Dendritic cell treated with granulocyte-macrophage colony-stimulating factor and Interleukin-4, amounts not matched to agents 40 ng/mL and 50 ng/mL, for 4 days (primary cell): Measurements from ENCODE around the gene KDELR3.
A peak's percentile ranks its signal among the peaks of the same experiment; 100 is the strongest.

Source experiments
- H3K27ac Mint-ChIP-seq: one replicate; pipeline ENCODE4 v1.8.0; 2022; ENCODE audit warnings: mild to moderate bottlenecking, mixed read lengths
- H3K27me3 Mint-ChIP-seq: one replicate; pipeline ENCODE4 v1.8.0; 2022; ENCODE audit warnings: mild to moderate bottlenecking, mixed read lengths
- H3K36me3 Mint-ChIP-seq: one replicate; pipeline ENCODE4 v1.8.0; 2022; ENCODE audit warnings: low read depth, mixed read lengths
- H3K4me1 Mint-ChIP-seq: one replicate; pipeline ENCODE4 v1.8.0; 2022; ENCODE audit warnings: low read depth, mixed read lengths
- H3K4me3 Mint-ChIP-seq: one replicate; pipeline ENCODE4 v1.8.0; 2022; ENCODE audit warnings: mild to moderate bottlenecking, moderate library complexity, mixed read lengths
- H3K9me3 Mint-ChIP-seq: one replicate; pipeline ENCODE4 v1.8.0; 2022; ENCODE audit warnings: mixed read lengths
- intact Hi-C: fragments of 100-400 bp; cut with micrococcal nuclease; formaldehyde crosslinking; loops from one replicate; pipeline ENCODE4 v1.15.0; 2022

KDELR3 gene

GRCh38 chr22:38467904-38468442 lies at the start of gene KDELR3:
TSS of gene KDELR3 (plus strand) at chr22:38468096. CDS start at chr22:38468234, 138 bp downstream.
- H3K9me3 Mint-ChIP-seq = no peaks in the 10 kb centered on the region

GRCh38 chr22:38418589-38418988 lies 49.3 kb upstream of the KDELR3 start:
- peaks cover 12% of the 10 kb centered on the region for H3K4me1 Mint-ChIP-seq
- H3K36me3 Mint-ChIP-seq = no peaks in the 10 kb centered on the region
- intact Hi-C loops = loop anchor here (10.0 kb wide), 1 partner anchor 156 kb away; the partner anchor contains the start of gene DMC1
- H3K4me3 Mint-ChIP-seq = no peak overlapping the region
- peaks cover 35% of the 10 kb centered on the region for H3K27me3 Mint-ChIP-seq
- no peak overlapping the region for H3K27ac Mint-ChIP-seq
- H3K9me3 Mint-ChIP-seq = no peaks in the 10 kb centered on the region

More at GRCh38 chr22:38467904-38468442, at the start of gene KDELR3:
- Mint-ChIP-seq H3K36me3 (no peaks in the 10 kb centered on the region), H3K4me3 (peak within 1 kb of the TSS; percentile 72), H3K27ac (no peak within 1 kb of the TSS), H3K4me1 (peaks cover 16% of the 10 kb centered on the region), H3K27me3 (peaks cover 93% of the 10 kb centered on the region)
- intact Hi-C loops = no loop called here

GRCh38 chr22:38419121-38419857 lies 48.6 kb upstream of the KDELR3 start:
- H3K9me3 Mint-ChIP-seq = no peaks in the 10 kb centered on the region
- no peaks in the 10 kb centered on the region for H3K36me3 Mint-ChIP-seq
- H3K4me1 Mint-ChIP-seq = peaks cover 12% of the 10 kb centered on the region
- H3K27ac Mint-ChIP-seq = no peak overlapping the region
- peaks cover 37% of the 10 kb centered on the region for H3K27me3 Mint-ChIP-seq
- no peak overlapping the region for H3K4me3 Mint-ChIP-seq
- intact Hi-C loops = loop anchor here (10.0 kb wide), 1 partner anchor 156 kb away; the partner anchor contains the start of gene DMC1

GRCh38 chr22:38419858-38420160 lies 48.1 kb upstream of the KDELR3 start:
- Mint-ChIP-seq H3K9me3 (no peaks in the 10 kb centered on the region), H3K36me3 (no peaks in the 10 kb centered on the region), H3K4me1 (peaks cover 12% of the 10 kb centered on the region), H3K4me3 (no peak overlapping the region), H3K27me3 (peaks cover 41% of the 10 kb centered on the region), H3K27ac (no peak overlapping the region)
- intact Hi-C loops = loop anchor here (10.0 kb wide), 1 partner anchor 155 kb away; the partner anchor contains the start of gene DMC1

GRCh38 chr22:38420734-38421133 lies 47.2 kb upstream of the KDELR3 start:
- no peaks in the 10 kb centered on the region for H3K36me3 Mint-ChIP-seq
- peaks cover 44% of the 10 kb centered on the region for H3K27me3 Mint-ChIP-seq
- H3K27ac Mint-ChIP-seq = no peak overlapping the region
- intact Hi-C loops = no loop called here
- H3K9me3 Mint-ChIP-seq = no peaks in the 10 kb centered on the region
- H3K4me1 Mint-ChIP-seq = peaks cover 2% of the 10 kb centered on the region
- no peak overlapping the region for H3K4me3 Mint-ChIP-seq

- no peaks in the 10 kb centered on the region for H3K36me3 Mint-ChIP-seq
- H3K27ac Mint-ChIP-seq = no peak overlapping the region
- H3K4me1 Mint-ChIP-seq = no peaks in the 10 kb centered on the region
- no peaks in the 10 kb centered on the region for H3K9me3 Mint-ChIP-seq
- intact Hi-C loops = no loop called here
- H3K4me3 Mint-ChIP-seq = no peak overlapping the region
- peaks cover 35% of the 10 kb centered on the region for H3K27me3 Mint-ChIP-seq
Measured at GRCh38 chr22:38422611-38423511, 45.0 kb upstream of the KDELR3 start.

- intact Hi-C loops = no loop called here
- H3K4me3 Mint-ChIP-seq = no peak overlapping the region
- H3K27me3 Mint-ChIP-seq = peaks cover 42% of the 10 kb centered on the region
- H3K9me3 Mint-ChIP-seq = no peaks in the 10 kb centered on the region
- no peaks in the 10 kb centered on the region for H3K36me3 Mint-ChIP-seq
- no peak overlapping the region for H3K27ac Mint-ChIP-seq
- no peaks in the 10 kb centered on the region for H3K4me1 Mint-ChIP-seq
Measured at GRCh38 chr22:38423512-38424503, 44.1 kb upstream of the KDELR3 start.

GRCh38 chr22:38424525-38425080 lies 43.3 kb upstream of the KDELR3 start:
- H3K27me3 Mint-ChIP-seq = peaks cover 47% of the 10 kb centered on the region
- H3K4me1 Mint-ChIP-seq = no peaks in the 10 kb centered on the region
- H3K4me3 Mint-ChIP-seq = no peak overlapping the region
- H3K27ac Mint-ChIP-seq = no peak overlapping the region
- intact Hi-C loops = no loop called here
- no peaks in the 10 kb centered on the region for H3K36me3 Mint-ChIP-seq
- H3K9me3 Mint-ChIP-seq = no peaks in the 10 kb centered on the region

GRCh38 chr22:38426628-38427027 lies 41.3 kb upstream of the KDELR3 start:
- intact Hi-C loops = no loop called here
- Mint-ChIP-seq H3K4me1 (no peaks in the 10 kb centered on the region), H3K4me3 (no peak overlapping the region), H3K36me3 (no peaks in the 10 kb centered on the region), H3K27me3 (peaks cover 51% of the 10 kb centered on the region), H3K9me3 (no peaks in the 10 kb centered on the region), H3K27ac (no peak overlapping the region)

GRCh38 chr22:38427465-38427864 lies 40.4 kb upstream of the KDELR3 start:
- Mint-ChIP-seq H3K27ac (no peak overlapping the region), H3K4me3 (no peak overlapping the region), H3K4me1 (no peaks in the 10 kb centered on the region), H3K27me3 (peaks cover 53% of the 10 kb centered on the region), H3K9me3 (no peaks in the 10 kb centered on the region), H3K36me3 (no peaks in the 10 kb centered on the region)
- intact Hi-C loops = no loop called here

GRCh38 chr22:38427940-38428339 lies 40.0 kb upstream of the KDELR3 start:
- H3K27ac Mint-ChIP-seq = no peak overlapping the region
- intact Hi-C loops = no loop called here
- no peaks in the 10 kb centered on the region for H3K9me3 Mint-ChIP-seq

GRCh38 chr22:38428714-38429113 lies 39.2 kb upstream of the KDELR3 start:
- Mint-ChIP-seq H3K27ac (no peak overlapping the region), H3K4me1 (no peaks in the 10 kb centered on the region), H3K27me3 (peaks cover 56% of the 10 kb centered on the region), H3K9me3 (no peaks in the 10 kb centered on the region), H3K36me3 (no peaks in the 10 kb centered on the region), H3K4me3 (no peak overlapping the region)
- intact Hi-C loops = no loop called here

More at GRCh38 chr22:38427940-38428339, 40.0 kb upstream of the KDELR3 start:
- H3K36me3 Mint-ChIP-seq = no peaks in the 10 kb centered on the region
- H3K4me3 Mint-ChIP-seq = no peak overlapping the region
- H3K27me3 Mint-ChIP-seq = peaks cover 55% of the 10 kb centered on the region
- no peaks in the 10 kb centered on the region for H3K4me1 Mint-ChIP-seq

- intact Hi-C loops = no loop called here
- Mint-ChIP-seq H3K27me3 (peaks cover 59% of the 10 kb centered on the region), H3K4me1 (no peaks in the 10 kb centered on the region), H3K36me3 (no peaks in the 10 kb centered on the region), H3K9me3 (no peaks in the 10 kb centered on the region), H3K4me3 (no peak overlapping the region), H3K27ac (no peak overlapping the region)
Measured at GRCh38 chr22:38429499-38430068, 38.3 kb upstream of the KDELR3 start.
